Activated CD8-positive, alpha-beta memory T cell treated with anti-CD3 and anti-CD28 coated beads for 48 hours (primary cell): ENCODE results near the gene ALDH1A3.
A peak's percentile ranks its signal among the peaks of the same experiment; 100 is the strongest.
"Not testable (repeated sequence)": the region's sequence is repeated elsewhere in the genome, so short reads cannot be mapped to it uniquely, and the experiment has no call there.

Experiments
- DNase-seq, 3 experiments: peaks; one replicate each; pipeline ENCODE4 v3.0.0-alpha.2; 2020; ENCODE audit warnings: low read depth in 2 of 3, low spot score in 2 of 3

ALDH1A3 gene

DNA sequence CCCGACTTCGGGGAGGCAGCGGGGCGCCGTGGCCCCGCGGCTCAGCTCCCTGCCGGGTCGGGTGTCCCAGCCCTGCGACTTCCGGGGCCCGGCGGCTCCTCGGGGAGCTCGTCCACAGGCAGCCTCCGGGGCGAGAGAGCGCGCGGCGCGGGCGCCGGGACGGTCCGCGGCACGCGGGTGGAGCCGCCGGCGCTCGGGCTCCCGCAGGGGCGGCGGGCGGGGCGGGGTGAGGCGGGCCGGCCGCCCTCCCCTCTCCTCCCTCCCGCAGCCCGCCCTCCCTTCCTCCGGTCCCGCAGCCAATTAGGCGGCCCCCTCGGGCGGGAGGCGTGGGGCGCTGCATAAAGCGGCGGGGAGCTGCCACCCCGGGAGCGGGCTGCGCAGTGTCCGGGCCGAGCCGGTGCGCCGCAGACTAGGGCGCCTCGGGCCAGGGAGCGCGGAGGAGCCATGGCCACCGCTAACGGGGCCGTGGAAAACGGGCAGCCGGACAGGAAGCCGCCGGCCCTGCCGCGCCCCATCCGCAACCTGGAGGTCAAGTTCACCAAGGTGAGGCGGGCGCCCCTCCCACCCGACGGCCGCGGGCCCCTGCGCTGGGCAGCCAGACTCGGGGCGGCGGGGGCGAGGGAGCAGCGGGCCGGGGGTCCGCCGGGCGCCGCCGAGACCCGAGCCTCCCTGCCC, at the start of gene ALDH1A3:
TSS of gene ALDH1A3 (plus strand) at position 368 of the 675 bp plus-strand sequence. CDS start at position 445, 77 bp downstream.
- no peak for DNase-seq

- no peak for DNase-seq
Measured at GRCh38 chr15:100831467-100831866, 48.2 kb upstream of the ALDH1A3 start.

GRCh38 chr15:100832149-100832942, 47.3 kb upstream of the ALDH1A3 start:
- DNase-seq = no peak

DNA sequence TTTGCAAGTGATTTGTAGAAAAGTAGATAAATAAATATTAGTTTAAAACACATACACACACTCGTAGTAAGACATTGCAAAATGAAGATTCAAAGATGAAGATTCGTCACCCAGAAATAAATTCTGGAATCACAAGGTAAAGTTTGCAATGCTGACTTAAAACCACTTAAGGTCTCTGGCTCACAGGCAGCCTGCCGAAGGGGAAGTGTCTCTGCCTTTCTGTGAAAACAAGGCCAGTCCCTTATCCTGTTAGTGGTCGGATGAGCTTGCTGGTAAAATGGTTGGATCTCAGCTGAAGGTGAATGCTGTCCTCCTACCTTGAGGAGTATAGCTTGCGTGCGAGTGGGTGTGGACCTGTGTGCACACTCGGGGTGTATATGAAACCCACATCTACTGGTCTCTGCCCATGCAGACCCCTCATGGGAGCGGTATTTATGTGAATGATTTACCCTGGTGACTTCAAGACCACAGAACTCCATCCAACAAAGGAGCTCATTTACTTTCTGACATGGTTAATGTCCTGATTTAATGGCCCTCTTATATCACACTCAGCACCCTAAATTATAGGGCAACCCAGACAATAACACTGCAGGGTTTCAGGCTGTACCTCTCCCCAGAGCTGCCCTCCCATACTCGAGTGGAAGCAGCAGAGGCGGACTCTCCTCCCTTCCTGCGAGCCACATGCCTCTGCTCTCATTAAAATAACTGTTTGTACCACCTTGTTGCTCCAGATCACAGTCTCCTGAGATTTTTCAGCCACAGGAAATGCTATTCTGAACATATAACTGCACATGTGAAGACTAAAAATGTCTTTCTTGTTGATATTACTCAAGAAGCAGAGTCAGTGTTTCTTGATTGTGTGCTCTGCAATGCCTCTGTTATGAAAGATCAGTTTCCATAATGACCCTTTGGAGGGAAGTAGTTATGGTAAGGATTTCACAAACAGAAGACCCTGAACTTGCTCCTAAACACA, 45.9 kb upstream of the ALDH1A3 start:
- DNase-seq = no peak

GRCh38 chr15:100834731-100835130, 44.9 kb upstream of the ALDH1A3 start:
- DNase-seq = no peak

- DNase-seq = no peak
Measured at GRCh38 chr15:100835636-100836035, 44.0 kb upstream of the ALDH1A3 start.

DNA sequence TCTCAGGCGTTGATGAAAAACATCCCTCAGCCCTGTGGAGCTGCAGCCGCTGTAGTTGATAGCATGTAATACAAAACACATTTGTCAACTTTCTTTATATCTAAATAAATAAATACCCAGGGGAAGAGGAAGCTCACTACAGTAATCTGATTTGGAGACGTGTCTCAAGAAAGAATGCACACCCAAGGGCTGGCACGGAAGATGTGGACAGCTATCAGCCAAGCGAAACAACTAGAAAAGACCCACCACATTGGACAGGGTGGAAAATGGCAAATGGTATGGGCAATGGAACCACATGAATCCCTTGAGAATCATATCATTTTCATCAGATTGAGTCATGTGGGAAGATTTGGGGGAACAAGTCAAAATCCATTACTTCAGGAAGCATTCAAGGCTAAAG, 43.1 kb upstream of the ALDH1A3 start:
- no peak for DNase-seq

- DNase-seq = no peak
Measured at GRCh38 chr15:100841426-100841825, 38.2 kb upstream of the ALDH1A3 start.

- no peak for DNase-seq
Measured at GRCh38 chr15:100842756-100843730, 36.6 kb upstream of the ALDH1A3 start.

DNA sequence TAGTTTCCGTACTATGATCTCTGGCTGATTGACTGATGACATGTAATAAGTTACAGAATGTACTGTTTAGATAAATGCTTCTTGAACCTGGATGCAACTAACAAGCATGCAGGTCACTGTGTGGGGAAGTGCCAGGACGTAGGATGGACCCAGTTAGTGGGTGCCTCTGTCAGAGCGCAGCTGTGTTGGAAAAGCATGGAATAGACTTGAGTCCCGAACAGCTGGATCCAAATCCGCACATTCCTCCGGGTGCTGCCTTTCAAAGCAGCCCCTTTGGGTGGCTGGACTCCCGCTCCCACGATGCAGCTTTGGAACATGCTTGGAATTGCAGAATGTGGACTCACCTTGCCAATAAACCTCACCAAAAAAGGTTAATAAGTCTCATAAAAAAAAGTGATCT, 35.5 kb upstream of the ALDH1A3 start:
- DNase-seq = no peak

- DNase-seq = no peak
Measured at GRCh38 chr15:100844778-100845177, 34.9 kb upstream of the ALDH1A3 start.

DNA sequence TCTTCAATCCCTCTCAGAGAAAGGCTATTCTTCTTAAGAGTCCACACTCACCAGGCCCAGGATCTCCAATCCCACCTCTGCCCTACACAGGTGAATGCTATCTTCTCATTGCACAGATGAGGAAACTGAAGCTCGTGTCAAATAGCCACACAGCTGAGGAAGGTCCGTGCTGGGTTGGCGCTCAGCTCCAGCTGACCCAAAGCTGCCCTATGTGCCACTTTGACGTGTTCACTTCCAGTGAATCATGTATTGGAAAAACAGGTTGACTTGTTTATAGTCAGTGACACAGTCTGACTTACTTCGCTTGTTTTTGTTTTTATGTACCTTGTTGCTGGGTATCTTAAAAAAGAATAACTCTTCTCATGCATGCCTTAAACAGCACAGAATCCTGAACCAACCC, 32.4 kb upstream of the ALDH1A3 start:
- no peak for DNase-seq

DNA sequence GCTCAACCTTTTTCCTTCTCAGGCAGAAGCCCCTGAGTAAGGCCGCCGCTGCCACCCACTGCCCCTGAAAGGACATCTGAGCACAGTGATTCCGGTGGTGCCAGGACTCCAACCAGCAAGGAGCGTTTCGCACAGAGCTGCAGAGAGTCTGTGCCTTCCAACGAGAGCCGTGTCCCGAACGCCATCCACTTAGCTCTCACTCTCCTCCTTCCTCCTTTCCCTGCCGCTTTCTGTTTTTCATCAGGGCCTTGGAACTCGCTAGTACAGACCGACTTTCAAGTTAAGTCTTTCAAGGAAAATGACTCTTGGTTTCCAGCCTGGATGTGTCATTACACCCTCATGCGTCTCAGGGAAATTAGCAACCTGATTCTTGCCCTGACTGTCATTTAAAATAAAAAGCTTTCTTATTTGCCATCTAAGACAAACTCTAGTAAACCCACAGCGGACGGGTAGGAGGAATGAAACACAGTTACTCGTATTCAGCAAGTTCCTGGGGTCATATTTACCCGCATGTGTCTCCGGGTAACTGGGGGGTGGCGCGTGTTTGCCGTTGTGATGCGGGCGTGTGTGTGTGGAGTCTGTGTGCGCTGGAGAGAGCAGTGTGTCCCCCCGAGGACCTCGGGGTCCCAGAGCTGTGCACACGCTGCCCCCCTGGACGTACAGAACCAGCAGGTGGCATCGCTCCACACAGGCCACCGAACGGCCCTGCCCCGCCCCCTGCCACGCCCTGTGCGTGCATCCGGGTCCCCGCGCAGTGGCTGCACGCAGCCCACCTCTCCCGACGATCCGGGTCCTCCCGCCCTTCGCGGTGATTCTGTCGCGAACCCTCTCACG, 30.4 kb upstream of the ALDH1A3 start:
- peak in 2 of 3 experiments; percentile 20 to 36 for DNase-seq

DNA sequence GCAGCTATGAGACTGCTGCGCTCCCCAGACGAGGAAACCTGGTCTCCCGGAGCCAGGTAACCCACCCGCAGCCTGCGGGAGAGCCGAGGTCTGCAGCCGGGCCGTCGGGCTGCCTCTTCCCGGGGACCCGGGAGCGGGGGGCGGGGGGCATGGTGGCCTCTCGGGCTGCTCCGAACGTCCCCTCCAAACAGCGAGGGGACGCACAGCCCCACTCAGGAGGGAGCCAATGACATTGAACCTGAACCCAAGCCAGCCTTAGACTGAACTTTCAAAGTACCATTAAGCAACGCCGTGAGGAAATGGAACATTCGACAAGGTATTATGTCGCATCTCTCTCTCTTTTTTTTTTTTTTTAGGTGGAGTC, 29.8 kb upstream of the ALDH1A3 start:
- DNase-seq = no peak

DNA sequence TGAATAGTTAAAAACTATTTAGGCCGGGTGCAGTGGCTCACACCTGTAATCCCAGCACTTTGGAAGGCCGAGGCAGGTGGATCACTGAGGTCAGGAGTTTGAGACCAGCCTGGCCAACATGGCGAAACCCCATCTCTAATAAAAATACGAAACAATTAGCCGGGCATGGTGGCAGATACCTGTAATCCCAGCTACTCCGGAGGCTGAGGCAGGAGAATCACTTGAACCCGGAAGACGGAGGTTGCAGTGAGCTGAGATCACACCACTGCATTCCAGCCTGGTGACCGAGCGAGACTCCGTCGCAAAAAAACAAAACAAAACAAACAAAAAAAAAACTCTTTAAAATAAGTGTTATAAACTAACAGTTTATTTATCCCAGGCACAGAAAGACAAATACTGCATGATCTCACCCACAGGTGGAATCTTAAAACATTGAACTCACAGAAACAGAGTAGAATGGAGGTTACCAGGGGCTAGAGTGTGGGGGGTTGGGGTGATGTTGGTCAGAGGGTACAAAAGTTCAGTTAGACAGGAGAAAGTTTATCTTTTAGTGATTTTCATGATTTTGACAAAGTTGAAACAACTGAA, 28.1 kb upstream of the ALDH1A3 start:
- DNase-seq = not testable (repeated sequence)

- DNase-seq = no peak
Measured at GRCh38 chr15:100852630-100853029, 27.0 kb upstream of the ALDH1A3 start.

DNA sequence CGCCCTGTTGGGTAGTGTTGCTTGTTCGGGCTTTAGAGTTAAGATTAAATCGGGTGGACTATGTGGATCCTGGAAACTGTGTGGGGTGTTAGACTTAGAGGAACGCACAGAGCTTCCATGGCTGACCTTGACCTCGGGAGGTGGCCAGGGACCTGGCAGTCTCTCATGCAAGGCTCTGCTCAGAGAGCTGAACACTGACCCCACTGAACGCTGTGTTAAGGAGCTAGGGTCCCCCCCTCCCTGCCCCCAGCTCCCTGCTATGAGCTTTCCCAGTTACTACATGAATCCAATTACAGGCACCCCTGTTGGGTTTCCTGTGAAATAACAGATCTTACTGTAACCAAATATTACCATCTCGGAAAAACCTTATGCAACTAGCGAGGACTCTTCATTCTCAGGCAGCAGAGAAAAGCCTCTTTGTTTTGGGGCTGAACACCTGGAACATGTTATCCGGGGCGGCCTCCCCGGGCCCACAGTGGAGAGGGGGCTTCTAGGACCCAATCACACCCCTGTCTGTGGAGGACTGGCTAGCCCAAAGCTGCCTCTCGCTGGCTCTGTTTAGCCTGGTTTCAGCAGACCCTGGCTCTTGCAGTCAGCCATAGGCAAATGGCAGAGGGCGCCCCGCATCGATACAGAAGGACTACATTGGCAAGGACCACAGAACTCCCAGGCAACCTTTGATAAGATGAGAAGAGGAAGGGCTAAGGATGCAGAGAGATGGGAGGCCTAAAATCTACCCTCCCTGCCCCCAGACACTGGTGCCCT, 25.8 kb upstream of the ALDH1A3 start:
- DNase-seq = no peak

GRCh38 chr15:100856867-100857266, 22.8 kb upstream of the ALDH1A3 start:
- no peak for DNase-seq
